Peyer's patch (tissue), 4 donors: ENCODE data around the gene TBATA.

Experiments used
- POLR2A ChIP-seq, 2 donors: fragments of 450-650 bp; IDR thresholded peaks; one replicate each; pipeline ENCODE4 v1.5.1; 2017; ENCODE audit warnings: antibody characterized with exemption in 2 of 2, mild to moderate bottlenecking in 2 of 2, moderate library complexity in 2 of 2
- TF ChIP-seq, protein P1 (sequence below), 6 experiments: fragments of 450-650 bp in 4 of 6; fragments of 200-600 bp in 2 of 6; sonication (generic) in 1 of 6; IDR thresholded peaks; one replicate each; pipeline ENCODE4 v1.5.1; 2017 to 2019; ENCODE audit warnings: antibody characterized with exemption in 6 of 6, mild to moderate bottlenecking in 3 of 6, moderate library complexity in 1 of 6

- no peak for TF ChIP-seq POLR2A (IDR thresholded peaks at IDR 0.05)
- TF ChIP-seq, protein P1, sequence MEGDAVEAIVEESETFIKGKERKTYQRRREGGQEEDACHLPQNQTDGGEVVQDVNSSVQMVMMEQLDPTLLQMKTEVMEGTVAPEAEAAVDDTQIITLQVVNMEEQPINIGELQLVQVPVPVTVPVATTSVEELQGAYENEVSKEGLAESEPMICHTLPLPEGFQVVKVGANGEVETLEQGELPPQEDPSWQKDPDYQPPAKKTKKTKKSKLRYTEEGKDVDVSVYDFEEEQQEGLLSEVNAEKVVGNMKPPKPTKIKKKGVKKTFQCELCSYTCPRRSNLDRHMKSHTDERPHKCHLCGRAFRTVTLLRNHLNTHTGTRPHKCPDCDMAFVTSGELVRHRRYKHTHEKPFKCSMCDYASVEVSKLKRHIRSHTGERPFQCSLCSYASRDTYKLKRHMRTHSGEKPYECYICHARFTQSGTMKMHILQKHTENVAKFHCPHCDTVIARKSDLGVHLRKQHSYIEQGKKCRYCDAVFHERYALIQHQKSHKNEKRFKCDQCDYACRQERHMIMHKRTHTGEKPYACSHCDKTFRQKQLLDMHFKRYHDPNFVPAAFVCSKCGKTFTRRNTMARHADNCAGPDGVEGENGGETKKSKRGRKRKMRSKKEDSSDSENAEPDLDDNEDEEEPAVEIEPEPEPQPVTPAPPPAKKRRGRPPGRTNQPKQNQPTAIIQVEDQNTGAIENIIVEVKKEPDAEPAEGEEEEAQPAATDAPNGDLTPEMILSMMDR (IDR thresholded peaks at IDR 0.05), result no peak
Measured at GRCh38 chr10:70809726-70810125, 24.5 kb upstream of the TBATA start.
